LNCaP clone FGC (cell line): Measurements from ENCODE around the gene OSGEPL1.

ENCODE experiments used
- DNase-seq: peaks from one replicate; pipeline ENCODE4 v3.0.0-alpha.2; 2011; ENCODE audit warnings: low read depth
- H3K4me3 ChIP-seq: 2 replicates; pipeline ENCODE4 v1.5.1; 2011; ENCODE audit warnings: mild to moderate bottlenecking, low read depth, low read length, control low read depth
- TF ChIP-seq, protein P1 (sequence below): IDR thresholded peaks from 2 replicates; pipeline ENCODE4 v1.5.1; 2012; ENCODE audit warnings: mild to moderate bottlenecking; ENCODE audit not compliant: control insufficient read depth, insufficient read depth; ENCODE audit errors: extremely low read depth

OSGEPL1 gene

GRCh38 chr2:189702071-189702470 lies 60.5 kb downstream of the OSGEPL1 start:
- no peak overlapping the region for H3K4me3 ChIP-seq
- no peak for DNase-seq
- TF ChIP-seq, protein P1, sequence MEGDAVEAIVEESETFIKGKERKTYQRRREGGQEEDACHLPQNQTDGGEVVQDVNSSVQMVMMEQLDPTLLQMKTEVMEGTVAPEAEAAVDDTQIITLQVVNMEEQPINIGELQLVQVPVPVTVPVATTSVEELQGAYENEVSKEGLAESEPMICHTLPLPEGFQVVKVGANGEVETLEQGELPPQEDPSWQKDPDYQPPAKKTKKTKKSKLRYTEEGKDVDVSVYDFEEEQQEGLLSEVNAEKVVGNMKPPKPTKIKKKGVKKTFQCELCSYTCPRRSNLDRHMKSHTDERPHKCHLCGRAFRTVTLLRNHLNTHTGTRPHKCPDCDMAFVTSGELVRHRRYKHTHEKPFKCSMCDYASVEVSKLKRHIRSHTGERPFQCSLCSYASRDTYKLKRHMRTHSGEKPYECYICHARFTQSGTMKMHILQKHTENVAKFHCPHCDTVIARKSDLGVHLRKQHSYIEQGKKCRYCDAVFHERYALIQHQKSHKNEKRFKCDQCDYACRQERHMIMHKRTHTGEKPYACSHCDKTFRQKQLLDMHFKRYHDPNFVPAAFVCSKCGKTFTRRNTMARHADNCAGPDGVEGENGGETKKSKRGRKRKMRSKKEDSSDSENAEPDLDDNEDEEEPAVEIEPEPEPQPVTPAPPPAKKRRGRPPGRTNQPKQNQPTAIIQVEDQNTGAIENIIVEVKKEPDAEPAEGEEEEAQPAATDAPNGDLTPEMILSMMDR = no peak

DNA sequence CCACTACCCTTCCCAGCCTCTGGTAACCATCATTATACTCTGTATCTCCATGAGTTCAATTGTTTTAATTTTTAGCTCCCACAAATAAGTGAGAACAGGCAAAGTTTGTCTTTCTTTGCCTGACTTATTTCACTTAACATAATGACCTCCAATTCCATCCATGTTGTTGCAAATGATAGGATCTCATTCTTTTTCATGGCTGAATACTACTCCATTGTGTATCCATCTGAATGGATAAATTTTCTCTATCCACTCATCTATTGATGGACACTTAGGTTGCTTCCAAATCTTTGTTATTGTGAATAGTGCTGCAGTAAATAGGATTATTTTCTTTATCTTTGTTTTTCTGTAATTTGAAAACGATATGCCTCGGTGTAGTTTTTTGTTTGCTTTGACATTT lies 61.9 kb downstream of the OSGEPL1 start:
- no peak for DNase-seq
- TF ChIP-seq, protein P1 = no peak

DNA sequence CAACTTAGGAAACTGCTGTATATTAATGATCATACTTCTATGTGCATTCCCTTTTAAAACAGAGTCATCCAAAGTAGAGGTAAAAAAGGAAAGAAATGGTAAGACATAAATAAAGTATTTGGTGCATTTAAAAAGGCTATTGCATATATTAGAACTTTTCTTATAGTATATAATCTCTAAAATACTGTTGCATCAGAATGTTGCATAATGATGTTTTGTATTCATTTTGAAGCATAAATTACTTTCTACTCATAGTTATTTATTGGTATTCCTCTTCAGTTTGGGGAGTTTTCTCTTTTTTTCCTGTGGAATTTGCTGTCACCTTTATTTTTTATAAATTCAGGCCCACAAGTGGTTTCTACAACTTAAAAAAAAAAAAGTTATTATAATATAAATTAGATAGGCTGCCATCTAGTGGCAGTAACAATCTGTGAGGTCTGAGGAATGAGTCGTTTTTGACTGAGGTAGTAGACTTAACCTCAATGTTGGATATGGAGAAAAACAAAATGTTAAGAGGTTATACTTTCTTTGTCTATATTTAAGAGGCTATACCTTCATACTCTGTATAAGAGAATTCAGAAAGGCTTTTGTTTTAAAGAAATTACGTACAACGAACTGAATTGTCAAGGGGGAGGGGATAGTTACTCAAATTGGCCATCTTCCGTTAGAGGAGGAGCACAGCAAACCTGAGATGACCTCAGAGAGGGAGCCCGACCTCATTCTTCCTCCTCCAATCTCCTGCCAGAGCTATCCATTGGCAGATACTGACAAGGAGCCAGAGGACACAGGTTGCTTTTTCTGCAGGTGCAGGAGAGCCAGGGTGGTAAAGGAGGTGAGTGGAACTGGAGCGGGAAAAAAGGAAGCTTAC lies 64.3 kb downstream of the OSGEPL1 start:
- TF ChIP-seq, protein P1 = peak; percentile 46
- H3K4me3 ChIP-seq = peak overlapping the region; percentile 28
- DNase-seq = peak; percentile 81

More for the DNA sequence above, 61.9 kb downstream of the OSGEPL1 start:
- no peak overlapping the region for H3K4me3 ChIP-seq
